Sigmoid colon (tissue), 4 donors: Measurements from ENCODE around the gene CYP46A1.
"Not testable (repeated sequence)": the region's sequence is repeated elsewhere in the genome, so short reads cannot be mapped to it uniquely, and the experiment has no call there.

Experiments used
- CTCF ChIP-seq, 4 experiments: fragments of 450-650 bp in 3 of 4; fragments of 200-600 bp in 1 of 4; IDR thresholded peaks; one replicate each; pipeline ENCODE4 v1.5.1; 2016 to 2019; ENCODE audit warnings: antibody characterized with exemption in 4 of 4, mild to moderate bottlenecking in 3 of 4, moderate library complexity in 2 of 4
- EP300 ChIP-seq, 4 donors: sonication (generic); formaldehyde crosslinking; IDR thresholded peaks; one replicate each; pipeline ENCODE4 v1.6.1; 2017; ENCODE audit warnings: antibody characterized with exemption in 4 of 4
- POLR2A ChIP-seq, 2 donors: fragments of 450-650 bp; IDR thresholded peaks; one replicate each; pipeline ENCODE4 v1.6.1; 2016; ENCODE audit warnings: antibody characterized with exemption in 2 of 2, mild to moderate bottlenecking in 2 of 2, moderate library complexity in 2 of 2
- POLR2AphosphoS5 ChIP-seq, 4 donors: sonication (generic); formaldehyde crosslinking; IDR thresholded peaks; one replicate each; pipeline ENCODE4 v1.6.1; 2017; ENCODE audit warnings: antibody characterized with exemption in 4 of 4

GRCh38 chr14:99642771-99643170, 41.3 kb upstream of the CYP46A1 start:
- not testable (repeated sequence) for TF ChIP-seq POLR2A, CTCF, EP300, POLR2AphosphoS5 (IDR thresholded peaks at IDR 0.05)
